Body of pancreas (tissue), 4 donors: ENCODE measurements around the gene SUMF2.

Experiments
- CTCF ChIP-seq, 7 experiments: fragments of 450-650 bp in 4 of 7; fragments of 200-600 bp in 3 of 7; sonication (generic) in 3 of 7; IDR thresholded peaks; one replicate each; pipeline ENCODE4 v1.5.1; 2016 to 2019; ENCODE audit warnings: antibody characterized with exemption in 7 of 7
- POLR2A ChIP-seq, 3 donors: fragments of 450-650 bp; IDR thresholded peaks; one replicate each; pipeline ENCODE4 v1.6.1; 2016; ENCODE audit warnings: antibody characterized with exemption in 3 of 3, mild to moderate bottlenecking in 2 of 3

DNA sequence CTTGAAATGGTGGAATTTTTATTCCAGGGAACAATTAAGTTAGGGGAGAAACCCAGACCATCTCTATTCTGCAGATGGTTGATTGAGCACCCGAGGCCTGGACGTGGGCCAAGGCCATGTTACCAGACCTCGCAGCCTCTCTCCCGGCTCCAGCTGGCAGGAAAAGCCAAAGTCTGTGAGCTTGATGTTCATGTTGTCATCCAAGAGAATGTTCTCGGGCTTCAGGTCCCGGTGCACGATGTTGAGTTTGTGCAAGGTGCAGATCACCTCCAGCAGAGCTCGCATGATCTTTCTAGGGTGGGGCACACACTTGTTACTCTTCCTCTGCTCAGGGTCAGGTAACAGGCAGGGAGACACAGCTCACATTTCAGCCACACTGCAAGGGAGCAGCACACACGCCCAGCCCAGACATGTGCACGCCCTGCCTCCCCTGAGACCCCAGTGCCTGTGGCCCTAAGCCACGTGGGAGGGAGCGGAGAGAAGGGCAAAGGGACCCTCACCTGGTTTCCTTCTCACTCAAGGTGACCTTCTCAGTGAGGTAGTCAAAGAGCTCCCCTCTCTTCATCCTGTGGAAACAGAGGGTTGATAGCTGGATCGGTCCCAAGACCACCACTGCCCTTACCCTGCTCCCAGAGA is 19.2 kb downstream of the SUMF2 start:
- TF ChIP-seq POLR2A (IDR thresholded peaks at IDR 0.05) (no peak), CTCF (IDR thresholded peaks at IDR 0.05) (no peak)
